Measurements from ENCODE around the gene TMEM255A. TPM values are rescaled to one million over a fixed set of nuclear protein-coding genes. Genes with fewer than 3 reads are reported as not detected.

Gene TMEM255A
- total and polyA plus RNA-seq, 12 donors = 0.09 to 1.3 (median 0.30) TPM; not detected in 1

GRCh38 chrX:120293015-120293414 is 18.2 kb downstream of the TMEM255A start:
- 86 to 90% methylated on average over 2 of the region's 2 CpGs for WGBS, 2 donors
- H3K9me3 ChIP-seq = no peaks in the 10 kb centered on the region
- H3K27me3 ChIP-seq = no peaks in the 10 kb centered on the region
- no peaks in the 10 kb centered on the region for H3K4me1 ChIP-seq
- H3K27ac ChIP-seq = no peak overlapping the region
- no peak for DNase-seq
- no peak for ATAC-seq
- TF ChIP-seq, protein P1, sequence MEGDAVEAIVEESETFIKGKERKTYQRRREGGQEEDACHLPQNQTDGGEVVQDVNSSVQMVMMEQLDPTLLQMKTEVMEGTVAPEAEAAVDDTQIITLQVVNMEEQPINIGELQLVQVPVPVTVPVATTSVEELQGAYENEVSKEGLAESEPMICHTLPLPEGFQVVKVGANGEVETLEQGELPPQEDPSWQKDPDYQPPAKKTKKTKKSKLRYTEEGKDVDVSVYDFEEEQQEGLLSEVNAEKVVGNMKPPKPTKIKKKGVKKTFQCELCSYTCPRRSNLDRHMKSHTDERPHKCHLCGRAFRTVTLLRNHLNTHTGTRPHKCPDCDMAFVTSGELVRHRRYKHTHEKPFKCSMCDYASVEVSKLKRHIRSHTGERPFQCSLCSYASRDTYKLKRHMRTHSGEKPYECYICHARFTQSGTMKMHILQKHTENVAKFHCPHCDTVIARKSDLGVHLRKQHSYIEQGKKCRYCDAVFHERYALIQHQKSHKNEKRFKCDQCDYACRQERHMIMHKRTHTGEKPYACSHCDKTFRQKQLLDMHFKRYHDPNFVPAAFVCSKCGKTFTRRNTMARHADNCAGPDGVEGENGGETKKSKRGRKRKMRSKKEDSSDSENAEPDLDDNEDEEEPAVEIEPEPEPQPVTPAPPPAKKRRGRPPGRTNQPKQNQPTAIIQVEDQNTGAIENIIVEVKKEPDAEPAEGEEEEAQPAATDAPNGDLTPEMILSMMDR (IDR thresholded peaks at IDR 0.05) = no peak
- intact Hi-C loops (cut with DNase I) = no loop called here
- H3K36me3 ChIP-seq = no peaks in the 10 kb centered on the region
- no peak overlapping the region for H3K4me3 ChIP-seq

- H3K4me3 ChIP-seq = no peak overlapping the region
- no peaks in the 10 kb centered on the region for H3K4me1 ChIP-seq
- intact Hi-C loops (cut with DNase I) = no loop called here
- H3K36me3 ChIP-seq = no peaks in the 10 kb centered on the region
- no peak for DNase-seq
- H3K27me3 ChIP-seq = no peaks in the 10 kb centered on the region
- H3K9me3 ChIP-seq = no peaks in the 10 kb centered on the region
- 90 to 91% methylated on average over 6 of the region's 6 CpGs for WGBS, 2 donors
- no peak overlapping the region for H3K27ac ChIP-seq
- ATAC-seq = no peak
- TF ChIP-seq, protein P1 (IDR thresholded peaks at IDR 0.05) = no peak
Observed at GRCh38 chrX:120291211-120291610, 20.1 kb downstream of the TMEM255A start.

- DNase-seq (no peak), ATAC-seq (no peak)
- Histone ChIP-seq H3K4me3 (no peak overlapping the region), H3K9me3 (no peaks in the 10 kb centered on the region), H3K27me3 (no peaks in the 10 kb centered on the region), H3K27ac (no peak overlapping the region), H3K4me1 (no peaks in the 10 kb centered on the region), H3K36me3 (no peaks in the 10 kb centered on the region)
- TF ChIP-seq, protein P1 (IDR thresholded peaks at IDR 0.05) = no peak
- intact Hi-C loops (cut with DNase I) = no loop called here
Observed at GRCh38 chrX:120290107-120290506, 21.2 kb downstream of the TMEM255A start.

DNA sequence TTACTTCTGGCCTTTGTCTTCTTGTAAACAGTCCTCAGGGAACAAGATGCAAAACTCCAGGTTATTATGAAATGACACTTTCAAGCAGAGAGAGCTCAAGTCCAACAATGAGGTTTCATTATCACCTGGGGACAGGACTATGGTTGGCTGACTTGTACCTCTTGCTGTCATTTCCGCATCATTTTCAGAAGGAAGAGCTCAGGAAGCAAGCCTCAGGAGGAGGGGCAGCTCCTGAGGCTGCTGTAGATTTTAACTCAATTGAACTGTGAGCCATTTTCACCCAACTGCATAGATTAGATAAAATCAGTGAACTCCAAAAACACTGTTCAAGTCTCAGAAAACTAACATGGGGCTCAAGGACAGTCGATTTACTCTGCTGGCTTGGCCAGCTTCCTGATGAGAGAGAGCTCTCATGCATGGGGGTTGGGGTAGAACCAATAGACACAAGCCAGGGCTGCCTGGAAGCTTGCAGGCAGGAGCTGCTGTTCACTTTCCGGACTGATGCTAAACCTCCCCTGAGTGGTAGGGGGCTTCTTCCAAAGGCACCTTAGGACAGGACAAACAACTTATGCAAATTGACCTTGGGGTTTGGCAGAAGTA is 23.6 kb downstream of the TMEM255A start:
- H3K27me3 ChIP-seq = no peaks in the 10 kb centered on the region
- H3K27ac ChIP-seq = no peak overlapping the region
- DNase-seq (no peak), ATAC-seq (no peak)
- H3K9me3 ChIP-seq = no peaks in the 10 kb centered on the region
- 51 to 56% methylated on average over 3 of the region's 3 CpGs for WGBS, 2 donors
- H3K4me1 ChIP-seq = peaks cover 0 to 4% (median 0%) of the 10 kb centered on the region in 9 donors
- no peaks in the 10 kb centered on the region for H3K36me3 ChIP-seq
- H3K4me3 ChIP-seq = no peak overlapping the region
- intact Hi-C loops (cut with DNase I) = no loop called here
- TF ChIP-seq, protein P1 (IDR thresholded peaks at IDR 0.05) = no peak
